Measurements from ENCODE around the gene LMX1A. TPM values are rescaled to one million over a fixed set of nuclear protein-coding genes. Genes with fewer than 3 reads are reported as not detected.

Gene LMX1A
- total RNA-seq, 1 donor from 2014 or later, result not detected

DNA sequence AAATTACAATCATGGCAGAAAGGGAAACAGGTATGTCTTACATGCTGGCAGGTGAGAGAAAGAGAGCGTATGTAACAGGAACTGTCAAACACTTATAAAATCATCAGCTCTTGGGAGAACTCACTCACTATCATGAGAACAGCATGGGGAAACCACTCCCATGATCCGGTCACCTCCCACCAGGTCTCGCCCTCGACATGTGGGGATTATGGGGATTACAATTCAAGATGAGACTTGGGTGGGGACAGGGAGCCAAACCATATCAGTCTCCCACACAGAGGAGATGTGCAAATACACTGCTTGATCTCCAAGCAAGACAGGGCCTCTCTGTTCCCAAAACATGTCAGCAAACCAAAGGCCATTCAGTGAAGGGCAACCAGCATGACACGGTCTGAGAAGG is 27.4 kb downstream of the LMX1A start:
- H3K4me3 Mint-ChIP-seq (ENCODE audit: low read depth), result no peak overlapping the region
- peaks cover 15% of the 10 kb centered on the region for H3K27me3 Mint-ChIP-seq
- H3K36me3 Mint-ChIP-seq (ENCODE audit: insufficient read depth), result no peaks in the 10 kb centered on the region
- no peak overlapping the region for H3K27ac Mint-ChIP-seq
- H3K4me1 Mint-ChIP-seq (ENCODE audit: low read depth), result peaks cover 7% of the 10 kb centered on the region
- TF ChIP-seq, protein P1, sequence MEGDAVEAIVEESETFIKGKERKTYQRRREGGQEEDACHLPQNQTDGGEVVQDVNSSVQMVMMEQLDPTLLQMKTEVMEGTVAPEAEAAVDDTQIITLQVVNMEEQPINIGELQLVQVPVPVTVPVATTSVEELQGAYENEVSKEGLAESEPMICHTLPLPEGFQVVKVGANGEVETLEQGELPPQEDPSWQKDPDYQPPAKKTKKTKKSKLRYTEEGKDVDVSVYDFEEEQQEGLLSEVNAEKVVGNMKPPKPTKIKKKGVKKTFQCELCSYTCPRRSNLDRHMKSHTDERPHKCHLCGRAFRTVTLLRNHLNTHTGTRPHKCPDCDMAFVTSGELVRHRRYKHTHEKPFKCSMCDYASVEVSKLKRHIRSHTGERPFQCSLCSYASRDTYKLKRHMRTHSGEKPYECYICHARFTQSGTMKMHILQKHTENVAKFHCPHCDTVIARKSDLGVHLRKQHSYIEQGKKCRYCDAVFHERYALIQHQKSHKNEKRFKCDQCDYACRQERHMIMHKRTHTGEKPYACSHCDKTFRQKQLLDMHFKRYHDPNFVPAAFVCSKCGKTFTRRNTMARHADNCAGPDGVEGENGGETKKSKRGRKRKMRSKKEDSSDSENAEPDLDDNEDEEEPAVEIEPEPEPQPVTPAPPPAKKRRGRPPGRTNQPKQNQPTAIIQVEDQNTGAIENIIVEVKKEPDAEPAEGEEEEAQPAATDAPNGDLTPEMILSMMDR (IDR thresholded peaks at IDR 0.05; ENCODE audit: unreplicated experiment), result no peak
- no peaks in the 10 kb centered on the region for H3K9me3 Mint-ChIP-seq (ENCODE audit: low read depth)
- DNase-seq (ENCODE audit: low spot score, unreplicated experiment), result no peak

DNA sequence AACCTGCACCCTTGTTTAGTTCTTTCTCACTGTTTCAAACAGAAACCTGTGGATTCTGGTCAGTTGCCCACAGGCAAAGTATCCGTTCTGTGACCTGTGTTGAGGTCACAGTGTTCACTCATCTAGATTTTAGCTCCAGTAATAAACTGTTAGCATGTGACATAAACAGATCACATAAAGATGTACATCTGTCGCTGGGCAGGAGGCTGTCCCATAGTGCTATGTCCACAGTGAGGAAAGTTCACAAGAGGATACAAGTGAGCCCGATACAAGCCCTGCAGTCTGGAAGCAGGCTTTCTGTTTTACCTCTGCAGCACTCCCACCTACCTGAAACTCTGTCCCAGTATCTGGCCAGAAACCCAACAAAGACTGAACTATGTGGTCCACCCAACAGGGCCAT is 28.4 kb downstream of the LMX1A start:
- H3K36me3 Mint-ChIP-seq (ENCODE audit: insufficient read depth), result no peaks in the 10 kb centered on the region
- peaks cover 18% of the 10 kb centered on the region for H3K27me3 Mint-ChIP-seq
- H3K9me3 Mint-ChIP-seq (ENCODE audit: low read depth), result no peaks in the 10 kb centered on the region
- no peak overlapping the region for H3K27ac Mint-ChIP-seq
- peaks cover 9% of the 10 kb centered on the region for H3K4me1 Mint-ChIP-seq (ENCODE audit: low read depth)
- H3K4me3 Mint-ChIP-seq (ENCODE audit: low read depth), result no peak overlapping the region
- DNase-seq (ENCODE audit: low spot score, unreplicated experiment), result no peak
- TF ChIP-seq, protein P1 (IDR thresholded peaks at IDR 0.05; ENCODE audit: unreplicated experiment), result no peak

DNA sequence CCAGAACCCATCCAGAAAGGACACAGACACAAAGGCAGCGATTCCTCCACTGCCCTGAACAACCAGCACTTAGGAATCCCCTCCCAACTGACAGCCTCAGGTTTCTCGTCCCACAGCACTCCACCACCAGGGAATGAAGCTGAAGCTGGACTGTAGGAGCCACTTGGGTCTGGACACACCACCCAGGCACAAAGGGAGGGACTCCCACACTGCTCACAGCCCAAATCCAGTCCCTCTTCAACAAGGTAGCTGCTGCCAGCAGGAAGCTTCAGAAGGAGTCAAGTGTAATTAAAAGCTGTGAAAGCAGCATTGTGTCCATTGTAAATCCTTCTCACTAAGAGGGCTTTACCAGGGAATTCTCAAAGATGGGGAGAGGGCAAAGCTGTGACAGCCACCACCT is 29.0 kb downstream of the LMX1A start:
- no peak overlapping the region for H3K4me3 Mint-ChIP-seq (ENCODE audit: low read depth)
- DNase-seq (ENCODE audit: low spot score, unreplicated experiment), result no peak
- TF ChIP-seq, protein P1 (IDR thresholded peaks at IDR 0.05; ENCODE audit: unreplicated experiment), result no peak
- no peaks in the 10 kb centered on the region for H3K9me3 Mint-ChIP-seq (ENCODE audit: low read depth)
- H3K36me3 Mint-ChIP-seq (ENCODE audit: insufficient read depth), result no peaks in the 10 kb centered on the region
- H3K4me1 Mint-ChIP-seq (ENCODE audit: low read depth), result peaks cover 9% of the 10 kb centered on the region
- H3K27me3 Mint-ChIP-seq, result peaks cover 18% of the 10 kb centered on the region
- no peak overlapping the region for H3K27ac Mint-ChIP-seq

DNA sequence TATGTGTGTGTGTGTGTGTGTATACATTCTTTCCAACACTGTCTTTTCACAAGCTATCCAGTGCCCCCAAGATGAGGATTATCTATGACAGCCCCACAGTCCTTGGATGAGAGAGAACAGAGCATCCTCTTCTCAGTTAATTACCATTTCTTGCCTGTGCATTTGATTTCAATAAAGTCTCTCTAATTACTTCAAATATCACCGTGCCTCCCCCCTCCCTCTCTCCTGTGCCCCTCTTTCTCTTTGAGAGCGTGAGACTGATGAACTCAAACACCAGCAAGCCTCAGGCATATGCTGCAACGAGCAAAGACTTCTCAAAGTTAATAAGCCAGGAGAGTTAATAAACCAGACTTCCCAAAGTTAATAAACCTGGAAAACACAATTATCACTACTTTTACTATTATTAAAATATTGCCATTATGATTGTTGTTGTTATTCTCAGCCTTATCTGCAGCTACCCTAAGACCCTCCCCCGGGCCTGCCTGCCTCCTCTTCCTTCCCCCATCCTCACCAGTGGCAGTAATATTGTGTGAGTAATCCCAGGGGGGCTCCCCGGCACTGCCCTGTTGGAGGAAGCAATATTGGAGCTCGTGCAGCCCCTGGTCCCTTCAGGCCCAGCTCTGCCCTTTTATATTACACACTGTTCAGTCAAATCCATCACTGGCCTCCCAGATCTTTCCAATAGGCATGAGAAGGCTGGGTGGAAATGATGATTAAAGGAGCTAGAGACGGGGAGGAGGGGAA is 30.9 kb downstream of the LMX1A start:
- Mint-ChIP-seq H3K36me3 (ENCODE audit: insufficient read depth) (no peaks in the 10 kb centered on the region), H3K27me3 (peaks cover 18% of the 10 kb centered on the region), H3K4me1 (ENCODE audit: low read depth) (peaks cover 9% of the 10 kb centered on the region), H3K27ac (no peak overlapping the region), H3K4me3 (ENCODE audit: low read depth) (no peak overlapping the region), H3K9me3 (ENCODE audit: low read depth) (peaks cover 9% of the 10 kb centered on the region)
- TF ChIP-seq, protein P1 (IDR thresholded peaks at IDR 0.05; ENCODE audit: unreplicated experiment), result no peak
- no peak for DNase-seq (ENCODE audit: low spot score, unreplicated experiment)

DNA sequence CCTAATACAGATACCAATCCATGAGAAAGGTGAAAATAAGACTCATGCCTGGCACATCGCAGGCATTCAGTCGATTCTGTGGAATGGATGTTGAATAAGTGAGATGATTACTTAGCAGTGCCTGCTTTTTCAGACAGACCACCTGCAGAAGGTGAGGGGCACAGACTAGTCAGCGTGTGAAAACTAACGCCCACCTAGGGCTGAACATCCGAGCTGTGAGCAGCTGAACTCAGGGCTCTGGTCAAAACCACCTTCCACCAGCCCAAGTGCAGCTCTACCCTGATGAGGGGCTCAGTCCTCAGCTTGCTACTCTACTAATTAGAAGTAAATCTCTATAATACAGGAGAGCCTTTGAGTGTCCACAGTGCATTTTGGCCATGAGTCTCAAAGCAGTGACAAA is 32.5 kb downstream of the LMX1A start:
- TF ChIP-seq, protein P1 (IDR thresholded peaks at IDR 0.05; ENCODE audit: unreplicated experiment), result no peak
- H3K27ac Mint-ChIP-seq, result no peak overlapping the region
- peaks cover 18% of the 10 kb centered on the region for H3K27me3 Mint-ChIP-seq
- H3K9me3 Mint-ChIP-seq (ENCODE audit: low read depth), result peaks cover 9% of the 10 kb centered on the region
- no peak for DNase-seq (ENCODE audit: low spot score, unreplicated experiment)
- H3K4me1 Mint-ChIP-seq (ENCODE audit: low read depth), result peaks cover 9% of the 10 kb centered on the region
- no peak overlapping the region for H3K4me3 Mint-ChIP-seq (ENCODE audit: low read depth)
- no peaks in the 10 kb centered on the region for H3K36me3 Mint-ChIP-seq (ENCODE audit: insufficient read depth)

Measured in progenitor cell of endocrine pancreas (in vitro differentiated cells).